Measurements from ENCODE around the gene HEYL.
A peak's percentile ranks its signal among the peaks of the same experiment; 100 is the strongest.

HEYL gene

GRCh38 chr1:39638965-39639304 lies 508 bp downstream of the HEYL start:
- DNase-seq (ENCODE audit: low read depth in 2 of 2) = no peak

DNA sequence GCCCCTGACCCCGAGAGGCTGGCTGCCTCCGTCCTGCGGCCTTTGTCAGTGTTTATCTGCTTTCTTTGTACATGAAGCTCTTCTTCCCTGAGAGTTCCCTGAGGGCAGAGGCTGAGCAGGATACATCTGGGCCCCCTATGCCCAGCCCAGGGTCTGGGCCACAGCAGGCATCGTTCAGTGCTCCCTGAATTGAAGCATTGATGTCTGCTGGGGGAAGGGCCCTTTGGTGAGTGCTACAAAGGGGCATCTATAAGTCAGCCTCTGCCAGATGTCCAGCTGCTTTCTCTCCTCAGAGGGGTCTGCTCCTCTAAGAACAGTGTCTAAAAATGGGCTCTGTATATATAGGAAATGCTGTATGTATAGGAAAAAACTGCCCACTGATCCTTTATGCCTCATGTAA lies 2.1 kb downstream of the HEYL start:
- DNase-seq (ENCODE audit: low read depth in 2 of 2) = no peak

DNA sequence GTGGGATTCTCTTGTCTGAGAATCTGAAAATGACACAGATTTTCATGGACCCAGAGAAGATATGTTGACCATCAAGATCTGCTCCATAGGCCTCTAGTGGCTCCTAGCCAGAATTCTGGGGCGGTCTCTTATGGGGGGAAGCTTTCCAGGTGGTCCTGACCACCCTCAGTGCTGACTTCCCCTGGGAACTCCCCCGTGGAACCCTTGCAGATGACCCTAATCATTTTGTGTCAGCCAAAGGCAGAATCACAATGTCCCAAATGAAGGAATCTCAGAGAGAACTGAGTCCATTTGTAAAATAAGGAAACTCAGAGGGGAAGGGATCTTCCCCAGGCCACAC lies 3.6 kb downstream of the HEYL start:
- no peak for DNase-seq (ENCODE audit: low read depth in 2 of 2)

- DNase-seq (ENCODE audit: low read depth in 2 of 2) = no peak
Observed at GRCh38 chr1:39635205-39635870, 4.1 kb downstream of the HEYL start.

DNA sequence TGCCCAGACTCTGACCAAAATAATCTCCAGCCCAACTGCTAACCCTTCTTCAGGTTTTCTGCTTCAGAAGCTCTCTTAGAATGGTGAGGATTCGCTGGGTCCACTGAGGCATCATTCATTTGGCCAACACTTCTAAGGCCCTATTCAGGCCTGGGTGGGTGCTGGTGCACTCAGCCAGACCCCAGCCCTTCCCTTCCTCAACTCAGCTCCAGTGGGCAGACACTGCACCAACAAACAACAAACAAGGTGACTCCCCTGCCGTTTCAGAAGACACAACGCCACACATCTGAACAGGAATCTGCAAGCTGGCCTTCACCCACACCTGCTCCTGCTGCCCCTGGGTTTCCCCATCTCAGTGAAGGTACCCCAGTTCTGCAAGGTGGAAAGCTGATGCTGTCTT lies 6.0 kb downstream of the HEYL start:
- DNase-seq (ENCODE audit: low read depth in 2 of 2) = no peak

DNA sequence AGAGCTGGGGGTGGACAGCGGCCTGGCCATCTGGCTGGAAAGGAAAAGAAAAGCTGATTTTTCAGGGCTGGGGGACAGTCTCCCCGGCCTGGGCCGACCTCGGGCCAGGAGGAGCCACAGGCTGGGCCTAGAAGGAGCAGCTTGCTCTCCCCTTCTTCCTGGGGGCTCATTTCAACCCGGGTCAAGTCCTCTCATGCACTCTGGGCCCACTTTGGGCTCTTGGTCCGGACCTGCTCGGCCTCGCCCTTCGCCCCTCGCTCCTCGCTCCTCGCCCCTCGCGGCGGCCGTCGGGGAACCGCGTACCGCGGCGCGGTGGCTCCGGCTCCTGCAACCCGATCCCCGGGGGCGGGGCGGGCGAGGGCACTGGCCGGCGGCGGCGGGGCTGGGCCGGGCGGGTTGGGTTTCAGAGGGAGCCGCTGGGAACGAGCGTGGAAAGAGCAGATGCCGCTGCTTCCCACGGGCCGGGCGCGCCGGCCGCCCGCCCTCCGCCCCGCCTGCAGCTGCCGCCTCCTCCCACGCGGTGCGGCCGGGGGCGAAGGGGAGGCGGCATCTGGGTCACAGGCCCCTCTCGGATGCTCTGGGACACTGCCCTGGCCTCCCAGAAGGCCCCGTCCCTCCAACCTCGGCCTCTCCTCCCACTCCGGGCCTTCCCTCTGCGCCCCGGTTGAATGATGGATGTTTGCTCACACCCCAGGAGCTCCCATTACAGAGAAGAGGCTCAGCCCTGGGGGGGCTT lies 6.6 kb downstream of the HEYL start:
- no peak for DNase-seq (ENCODE audit: low read depth in 2 of 2)

GRCh38 chr1:39632323-39632681 lies 7.1 kb downstream of the HEYL start:
- DNase-seq (ENCODE audit: low read depth in 2 of 2) = no peak

- DNase-seq (ENCODE audit: low read depth in 2 of 2) = no peak
Observed at GRCh38 chr1:39631361-39632322, 7.8 kb downstream of the HEYL start.

DNA sequence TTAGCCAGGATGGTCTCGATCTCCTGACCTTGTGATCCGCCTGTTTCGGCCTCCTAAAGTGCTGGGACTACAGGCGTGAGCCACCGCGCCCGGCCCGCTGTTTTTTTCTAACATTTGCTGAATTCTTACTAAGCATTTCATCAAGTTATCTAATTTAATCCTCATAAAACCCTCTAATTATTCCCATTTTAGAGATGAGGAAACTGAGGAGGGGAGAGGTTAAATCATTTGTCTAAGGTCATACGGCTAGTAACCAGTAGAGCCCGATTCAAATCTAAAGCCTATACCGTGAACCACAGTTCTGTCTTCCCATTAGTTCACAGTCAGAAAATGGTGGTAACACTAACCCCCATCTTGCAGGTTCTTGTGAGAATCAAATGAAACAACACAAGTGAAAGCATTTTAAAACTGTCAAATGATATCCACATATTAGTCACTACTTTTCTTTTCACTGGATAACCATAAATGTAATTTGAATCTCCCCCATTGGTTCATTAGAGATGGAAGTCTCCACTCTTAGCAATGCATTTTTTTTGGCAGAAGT lies 10.6 kb downstream of the HEYL start:
- no peak for DNase-seq (ENCODE audit: low read depth in 2 of 2)

GRCh38 chr1:39626646-39627045 lies 12.8 kb downstream of the HEYL start:
- no peak for DNase-seq (ENCODE audit: low read depth in 2 of 2)

DNA sequence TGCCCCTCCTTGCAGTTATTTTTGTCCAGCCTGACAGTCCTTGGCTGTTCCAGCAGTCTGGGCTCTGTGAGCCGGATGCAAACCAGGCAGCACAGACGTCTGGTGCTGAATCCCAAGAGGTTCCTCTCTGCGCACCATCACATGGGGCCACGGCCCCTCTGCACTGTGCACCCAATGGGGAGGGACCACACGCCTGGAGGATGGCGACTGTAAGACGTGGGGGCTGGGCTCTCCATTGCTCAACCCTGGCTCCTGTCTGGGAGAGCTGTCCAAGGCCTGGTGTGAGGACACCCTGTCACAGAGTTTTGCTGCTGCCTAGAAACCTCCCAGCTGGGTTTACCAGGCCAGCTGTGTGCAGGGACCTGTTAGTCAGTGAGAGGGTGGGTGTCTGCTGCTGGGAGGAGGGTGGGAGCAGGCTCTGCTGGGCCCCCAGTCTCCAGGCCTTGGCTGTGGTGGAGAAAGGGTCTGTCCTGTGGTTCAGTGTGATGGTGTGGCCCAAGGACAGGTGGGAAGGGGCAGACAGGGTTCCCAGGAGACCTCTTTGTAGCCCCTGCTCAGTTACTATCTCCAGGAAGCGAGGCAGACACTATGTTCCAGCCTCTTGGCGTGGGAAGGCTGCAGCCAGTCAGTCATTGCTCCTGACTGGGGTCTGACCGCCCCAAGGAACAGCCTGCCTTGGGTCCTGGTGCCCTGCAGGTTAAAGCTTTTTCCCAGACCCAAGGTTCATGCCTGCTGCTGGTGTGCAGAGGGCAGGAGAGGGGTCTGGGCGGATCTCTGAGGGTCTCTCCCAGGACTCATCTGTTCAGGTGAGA lies 13.8 kb downstream of the HEYL start:
- no peak for DNase-seq (ENCODE audit: low read depth in 2 of 2)

- DNase-seq (ENCODE audit: low read depth in 2 of 2) = no peak
Observed at GRCh38 chr1:39625009-39625408, 14.4 kb downstream of the HEYL start.

- DNase-seq (ENCODE audit: low read depth in 2 of 2) = no peak
Observed at GRCh38 chr1:39623053-39623452, 16.4 kb downstream of the HEYL start.

- no peak for DNase-seq (ENCODE audit: low read depth in 2 of 2)
Observed at GRCh38 chr1:39622427-39622826, 17.0 kb downstream of the HEYL start.

- no peak for DNase-seq (ENCODE audit: low read depth in 2 of 2)
Observed at GRCh38 chr1:39620659-39621165, 18.7 kb downstream of the HEYL start.

GRCh38 chr1:39617488-39618049 lies 21.9 kb downstream of the HEYL start:
- DNase-seq (ENCODE audit: low read depth in 2 of 2) = no peak

GRCh38 chr1:39615086-39615673 lies 24.3 kb downstream of the HEYL start:
- DNase-seq (ENCODE audit: low read depth in 2 of 2) = no peak

DNA sequence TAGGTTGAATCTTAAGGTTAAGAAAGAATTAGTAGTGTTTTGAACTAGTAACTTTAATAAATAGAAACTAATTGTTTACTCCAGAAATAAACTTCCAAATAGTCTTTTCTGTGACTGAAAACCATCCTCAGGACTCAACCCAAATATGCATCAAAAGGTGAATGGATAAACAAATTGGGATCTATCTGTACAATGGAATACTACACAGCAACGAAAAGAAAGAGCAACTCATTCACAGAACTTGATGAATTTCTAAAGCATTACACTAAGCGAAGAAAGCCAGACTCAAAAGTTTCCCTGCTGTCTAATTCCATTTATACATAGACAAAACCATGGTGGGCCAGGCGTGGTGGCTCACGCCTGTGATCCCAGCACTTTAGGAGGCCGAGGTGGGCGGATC lies 25.0 kb downstream of the HEYL start:
- DNase-seq (ENCODE audit: low read depth in 2 of 2) = no peak

GRCh38 chr1:39613250-39613649 lies 26.2 kb downstream of the HEYL start:
- no peak for DNase-seq (ENCODE audit: low read depth in 2 of 2)

- peak; percentile 57 to 68 for DNase-seq (ENCODE audit: low read depth in 2 of 2)
Observed at GRCh38 chr1:39609618-39610331, 29.7 kb downstream of the HEYL start.

All from stimulated activated CD8-positive, alpha-beta memory T cell treated with anti-CD3 and anti-CD28 coated beads, Interleukin-2, amount 100 ng/mL, for 1 hour (primary cell).